Mucosa of gallbladder (tissue), 1 donor: ENCODE data around the gene ABI3BP. TPM values are rescaled to one million over a fixed set of nuclear protein-coding genes. Genes with fewer than 3 reads are reported as not detected.

Experiments used
- DNase-seq: peaks from one replicate; pipeline ENCODE4 v3.0.0-alpha.2; 2020; ENCODE audit warnings: low spot score
- total RNA-seq: library from RNA; stranded (reverse); gene quantifications from one replicate; pipeline ENCODE4 v1.2.1, GENCODE V29; 2021
- donor health status: DM: no; HTN: no; CAD: no.

The ABI3BP gene
- total RNA-seq, 1 donor from 2014 or later = 215 TPM

GRCh38 chr3:100730524-100730923 is 262.7 kb downstream of the ABI3BP start:
- no peak for DNase-seq

GRCh38 chr3:100726706-100727105 is 266.5 kb downstream of the ABI3BP start:
- DNase-seq = no peak

GRCh38 chr3:100725935-100726513 is 267.2 kb downstream of the ABI3BP start:
- DNase-seq = no peak

DNA sequence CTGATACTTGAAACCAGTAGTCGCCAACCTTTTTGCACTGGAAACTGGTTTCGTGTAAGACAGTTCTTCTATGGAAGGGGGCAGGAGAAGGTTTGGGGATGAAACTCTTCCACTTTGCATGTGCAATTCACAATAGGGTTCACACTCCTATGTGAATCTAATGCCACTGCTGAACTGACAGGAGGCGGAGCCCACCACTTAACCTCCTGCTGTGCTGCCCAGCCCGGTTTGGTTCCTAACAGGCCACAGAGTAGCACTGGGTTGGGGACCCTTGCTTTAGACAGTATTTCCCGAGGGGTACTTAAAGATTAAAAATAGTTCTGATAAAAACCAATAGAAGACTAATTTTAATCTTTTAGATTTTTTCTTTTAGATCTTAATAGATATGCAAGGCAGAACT is 272.8 kb downstream of the ABI3BP start:
- no peak for DNase-seq

- no peak for DNase-seq
These were observed 274.1 kb downstream of the ABI3BP start for GRCh38 chr3:100719136-100719535.

DNA sequence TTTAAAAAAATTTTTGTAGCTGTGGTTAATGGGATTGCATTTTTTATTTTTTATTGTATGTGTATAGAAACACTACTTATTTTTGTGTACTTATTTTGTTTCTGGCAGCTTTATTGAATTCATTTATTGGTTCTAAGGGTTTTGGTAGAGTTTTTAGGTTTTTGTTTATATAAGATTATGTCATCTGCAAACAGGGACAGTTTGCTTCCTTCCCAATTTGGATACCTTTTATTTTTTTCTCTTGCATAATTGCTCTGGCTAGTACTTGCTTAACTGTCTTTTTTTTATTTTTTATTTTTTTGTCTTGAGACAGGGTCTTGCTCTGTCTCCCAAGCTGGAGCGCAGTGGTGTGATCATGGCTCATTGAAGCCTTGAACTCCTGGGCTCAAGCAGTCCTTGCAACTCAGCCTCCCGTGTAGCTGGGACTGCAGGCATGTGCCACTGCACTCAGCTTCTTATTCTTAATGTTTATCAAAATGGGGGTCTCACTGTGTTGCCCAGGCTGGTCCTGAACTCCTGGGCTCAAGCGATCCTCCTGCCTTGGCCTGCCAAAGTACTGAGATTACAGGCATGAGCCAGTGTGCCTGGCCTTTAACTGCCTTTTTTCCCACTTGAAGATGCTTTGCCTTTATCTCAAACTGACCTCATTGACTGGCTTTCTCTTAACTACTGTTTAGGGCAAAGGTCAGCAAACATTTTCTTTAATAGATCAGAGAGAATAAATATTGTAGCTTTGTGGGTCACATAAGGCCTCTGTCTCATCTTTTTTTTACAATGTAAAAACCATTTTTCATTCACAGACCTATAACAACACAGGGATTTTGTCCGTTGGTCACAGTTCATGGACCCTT is 275.4 kb downstream of the ABI3BP start:
- no peak for DNase-seq

GRCh38 chr3:100717063-100717462 is 276.2 kb downstream of the ABI3BP start:
- no peak for DNase-seq

DNA sequence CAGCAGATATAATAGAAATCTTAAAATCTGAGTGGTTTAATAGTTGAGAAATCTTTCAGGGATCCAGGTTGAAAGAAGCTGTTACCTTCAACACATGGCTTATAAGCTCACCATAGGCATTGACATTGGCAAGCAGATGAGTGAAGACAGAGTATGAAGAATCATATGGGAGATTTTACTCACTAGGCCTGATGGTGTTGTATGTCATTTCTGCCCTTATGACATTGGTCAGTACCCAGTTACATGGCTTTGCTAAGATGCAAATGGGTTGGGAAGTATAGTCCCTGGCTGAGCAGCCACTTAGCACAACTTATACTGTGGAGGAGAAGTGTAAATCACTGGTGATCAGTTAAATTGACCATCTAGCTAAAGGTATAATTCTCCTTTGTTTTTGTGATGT is 278.0 kb downstream of the ABI3BP start:
- no peak for DNase-seq

- peak; percentile 33 for DNase-seq
These were observed 282.8 kb downstream of the ABI3BP start for GRCh38 chr3:100710261-100710968.

DNA sequence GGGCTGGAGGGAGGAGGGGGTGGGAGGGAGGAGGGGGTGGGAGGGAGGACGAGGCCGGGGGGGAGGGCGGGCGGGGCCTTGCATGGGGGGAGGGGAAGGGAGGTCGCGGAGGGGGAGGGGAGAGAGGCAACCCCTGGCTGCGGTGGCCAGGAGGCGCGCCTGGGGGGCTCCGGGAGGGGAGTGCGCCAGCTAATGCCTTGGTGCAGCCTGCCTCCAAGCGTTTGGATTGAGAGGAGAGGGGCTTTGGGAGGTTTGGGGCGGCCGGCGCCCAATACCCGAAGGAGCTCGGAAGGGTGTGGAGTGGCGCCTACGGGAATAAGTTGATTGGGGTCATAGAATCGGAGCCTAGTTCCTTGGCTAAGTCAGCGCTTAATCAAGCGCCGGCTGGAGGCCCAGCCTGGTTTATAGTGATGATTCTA is 283.4 kb downstream of the ABI3BP start:
- DNase-seq = peak; percentile 13

GRCh38 chr3:100708989-100709841 is 284.0 kb downstream of the ABI3BP start, which contains the start of gene TFG:
Gene TFG, plus strand, starts transcription at chr3:100709494. Its CDS starts 4,192 bp downstream, at chr3:100713686.
- peak; percentile 99 for DNase-seq

DNA sequence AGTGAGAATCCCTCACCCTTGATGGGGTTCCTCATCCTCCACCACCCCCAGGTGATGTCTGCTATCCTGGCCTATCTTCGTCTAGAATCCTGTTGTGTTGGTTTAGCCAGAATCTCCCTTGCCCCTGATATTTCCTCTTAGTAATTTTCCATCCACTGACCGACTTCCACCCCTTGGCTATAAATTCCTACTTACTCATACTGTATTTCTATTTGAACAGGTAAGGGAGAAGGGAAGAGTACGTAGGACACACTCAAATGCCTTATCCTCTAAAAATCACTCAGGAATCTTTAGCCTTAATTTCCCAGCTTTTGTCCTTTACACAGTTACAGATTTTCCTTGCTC is 284.6 kb downstream of the ABI3BP start:
- DNase-seq = no peak

DNA sequence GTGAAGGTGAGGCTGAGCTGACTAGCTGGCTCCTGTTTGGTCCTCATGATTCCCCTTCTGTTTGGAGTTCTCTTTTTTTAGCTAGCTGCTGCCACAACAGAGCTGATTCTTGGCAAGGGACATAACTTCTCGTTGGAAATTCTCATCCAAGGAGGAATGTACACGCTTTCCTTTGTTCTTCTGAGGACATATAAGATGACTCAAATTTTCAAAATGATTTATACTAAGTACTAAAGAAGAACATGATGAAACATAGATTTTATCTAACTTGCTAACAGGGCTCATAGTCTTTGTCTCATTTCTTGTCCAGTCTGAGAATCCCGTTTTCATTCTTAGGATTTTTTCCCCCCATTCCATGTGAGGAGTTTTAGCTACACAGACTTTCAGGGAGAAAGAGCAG is 286.9 kb downstream of the ABI3BP start:
- DNase-seq = no peak

DNA sequence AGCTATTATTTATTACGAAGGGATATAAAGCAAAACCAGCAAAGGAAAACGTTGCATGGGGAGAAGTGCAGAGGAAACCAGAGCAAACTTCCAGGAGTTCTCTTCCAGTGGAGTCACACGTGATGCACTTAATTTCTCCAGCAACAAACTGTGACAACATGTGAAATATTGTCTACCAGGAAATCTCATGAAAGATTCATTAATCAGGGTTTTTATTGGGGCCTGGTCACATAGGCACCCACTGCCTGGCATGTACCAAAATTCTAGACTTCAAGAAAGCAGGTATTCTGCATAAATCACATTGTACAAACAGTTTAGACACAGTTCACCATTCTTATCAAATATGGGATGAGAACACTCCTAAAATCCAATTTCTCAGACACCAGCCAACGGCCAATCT is 289.4 kb downstream of the ABI3BP start:
- no peak for DNase-seq

GRCh38 chr3:100702980-100703345 is 290.3 kb downstream of the ABI3BP start:
- DNase-seq = no peak

GRCh38 chr3:100702082-100702979 is 290.9 kb downstream of the ABI3BP start:
- DNase-seq = no peak

DNA sequence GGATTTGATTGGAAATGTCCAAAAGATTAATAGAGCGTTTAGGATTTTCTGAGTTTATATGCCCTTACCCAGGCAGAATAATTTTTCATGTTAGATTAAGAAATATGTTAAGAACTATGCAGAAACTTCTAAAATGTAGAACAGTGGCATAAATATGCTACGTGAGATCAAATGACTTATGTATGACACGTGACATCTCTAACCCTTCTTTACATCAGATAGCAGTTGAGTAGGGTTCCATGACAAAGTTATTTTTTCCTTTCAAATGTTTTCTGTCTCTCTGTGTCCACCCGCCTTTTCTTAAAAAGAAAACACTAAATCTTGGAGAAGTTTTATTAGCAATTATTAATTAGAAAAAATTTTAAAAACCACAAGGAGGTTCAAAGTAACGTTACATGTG is 292.5 kb downstream of the ABI3BP start:
- DNase-seq = no peak
